Measurements from ENCODE around the gene PHEX.

PHEX gene

DNA sequence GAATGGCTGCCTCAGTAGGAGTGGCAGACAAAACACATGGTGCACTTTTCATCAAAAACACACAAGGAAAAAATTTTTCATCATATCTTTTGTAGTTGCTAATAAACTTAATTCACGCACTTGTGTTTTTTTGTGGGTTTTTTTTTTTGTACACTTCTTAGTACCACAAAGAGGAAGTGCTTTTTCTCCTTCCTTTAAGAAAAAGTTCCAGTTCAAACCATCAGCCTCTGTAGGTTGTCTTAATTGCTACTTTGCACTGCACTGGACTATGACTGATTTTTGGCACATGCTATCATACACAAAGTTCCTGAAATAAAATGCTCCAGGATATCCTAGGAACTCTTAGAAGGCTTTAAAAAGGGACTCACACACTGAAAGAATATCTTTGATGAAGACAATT, at the start of gene PHEX:
PHEX (plus strand) TSS at position 242 of the 400 bp plus-strand sequence. CDS start 681 bp downstream, outside the sequence.
- in situ Hi-C loops (cut with MboI; ENCODE audit: low pct_unique_long_range_greater_than_20kb, low sequenced_read_pairs, unreplicated experiment), result no loop called here
- no peak for DNase-seq (ENCODE audit: low spot score)
- TF ChIP-seq, protein P1, sequence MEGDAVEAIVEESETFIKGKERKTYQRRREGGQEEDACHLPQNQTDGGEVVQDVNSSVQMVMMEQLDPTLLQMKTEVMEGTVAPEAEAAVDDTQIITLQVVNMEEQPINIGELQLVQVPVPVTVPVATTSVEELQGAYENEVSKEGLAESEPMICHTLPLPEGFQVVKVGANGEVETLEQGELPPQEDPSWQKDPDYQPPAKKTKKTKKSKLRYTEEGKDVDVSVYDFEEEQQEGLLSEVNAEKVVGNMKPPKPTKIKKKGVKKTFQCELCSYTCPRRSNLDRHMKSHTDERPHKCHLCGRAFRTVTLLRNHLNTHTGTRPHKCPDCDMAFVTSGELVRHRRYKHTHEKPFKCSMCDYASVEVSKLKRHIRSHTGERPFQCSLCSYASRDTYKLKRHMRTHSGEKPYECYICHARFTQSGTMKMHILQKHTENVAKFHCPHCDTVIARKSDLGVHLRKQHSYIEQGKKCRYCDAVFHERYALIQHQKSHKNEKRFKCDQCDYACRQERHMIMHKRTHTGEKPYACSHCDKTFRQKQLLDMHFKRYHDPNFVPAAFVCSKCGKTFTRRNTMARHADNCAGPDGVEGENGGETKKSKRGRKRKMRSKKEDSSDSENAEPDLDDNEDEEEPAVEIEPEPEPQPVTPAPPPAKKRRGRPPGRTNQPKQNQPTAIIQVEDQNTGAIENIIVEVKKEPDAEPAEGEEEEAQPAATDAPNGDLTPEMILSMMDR (IDR thresholded peaks at IDR 0.05; ENCODE audit: extremely low read depth, insufficient read depth, missing control alignments), result no peak

DNA sequence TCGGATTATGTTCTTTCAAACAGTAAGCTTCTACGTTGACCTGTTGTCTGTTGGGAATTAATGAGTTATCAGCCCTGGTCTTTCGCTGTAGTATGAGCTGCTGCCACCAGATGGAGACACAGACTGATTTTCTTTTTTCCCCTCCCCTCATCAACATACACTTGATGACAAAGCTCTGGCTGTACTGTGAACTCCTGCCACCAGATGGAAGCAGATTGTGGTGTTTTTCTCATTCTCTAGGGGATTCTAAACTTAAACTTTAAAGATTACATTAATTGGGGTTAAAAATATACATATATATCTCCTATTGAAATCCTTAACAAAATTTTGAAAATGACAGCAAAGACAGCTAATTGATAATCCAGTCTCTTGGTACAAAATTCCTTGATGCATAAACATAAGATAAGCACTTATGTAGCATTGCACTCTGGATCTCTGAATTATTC, 46.8 kb upstream of the PHEX start:
- peak; percentile 77 for DNase-seq (ENCODE audit: low spot score)
- TF ChIP-seq, protein P1 (IDR thresholded peaks at IDR 0.05; ENCODE audit: extremely low read depth, insufficient read depth, missing control alignments), result peak; percentile 94
- in situ Hi-C loops (cut with MboI; ENCODE audit: low pct_unique_long_range_greater_than_20kb, low sequenced_read_pairs, unreplicated experiment), result loop anchor here (25.0 kb wide), 1 partner anchor 752 kb away; no protein-coding TSS in a partner anchor

DNA sequence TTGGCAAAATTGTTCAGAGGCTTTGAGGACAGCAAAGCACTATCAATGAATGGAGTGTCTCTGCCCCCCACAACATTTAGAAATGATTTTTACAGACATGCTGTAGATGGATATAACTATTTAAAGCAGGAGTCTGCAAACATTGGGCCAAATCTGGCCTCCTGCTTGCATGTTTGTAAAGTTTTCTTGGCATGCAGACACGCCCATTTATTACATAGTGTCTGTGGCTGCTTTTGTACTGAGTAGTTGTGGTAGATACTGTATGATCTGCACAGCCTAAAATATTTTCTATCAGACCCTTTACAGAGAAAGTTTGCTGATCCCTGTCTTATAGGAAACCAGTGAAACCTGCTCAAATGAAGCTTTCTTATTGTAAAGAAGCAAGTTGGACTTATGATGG, 45.5 kb upstream of the PHEX start:
- in situ Hi-C loops (cut with MboI; ENCODE audit: low pct_unique_long_range_greater_than_20kb, low sequenced_read_pairs, unreplicated experiment), result loop anchor here (25.0 kb wide), 1 partner anchor 751 kb away; no protein-coding TSS in a partner anchor
- no peak for DNase-seq (ENCODE audit: low spot score)

DNA sequence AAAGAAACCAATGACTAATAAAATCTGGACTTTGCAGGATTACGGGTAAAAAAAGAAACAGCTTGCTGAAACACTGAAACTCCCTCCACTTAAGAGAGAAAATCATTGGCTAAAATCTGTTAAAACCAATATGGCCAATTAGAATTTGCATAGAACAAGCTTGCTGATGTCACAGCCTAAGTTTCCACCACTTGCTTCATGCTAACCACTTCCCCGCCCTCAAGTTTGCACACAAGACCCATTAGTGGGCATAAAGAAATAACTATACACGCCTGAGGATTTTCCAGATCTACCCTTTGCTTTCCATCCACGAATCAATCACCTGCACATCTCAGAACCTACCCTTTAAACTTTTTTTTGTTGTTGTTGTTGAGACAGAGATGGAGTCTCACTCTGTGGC, 42.7 kb upstream of the PHEX start:
- no peak for DNase-seq (ENCODE audit: low spot score)
- TF ChIP-seq, protein P1 (IDR thresholded peaks at IDR 0.05; ENCODE audit: extremely low read depth, insufficient read depth, missing control alignments), result no peak
- in situ Hi-C loops (cut with MboI; ENCODE audit: low pct_unique_long_range_greater_than_20kb, low sequenced_read_pairs, unreplicated experiment), result loop anchor here (25.0 kb wide), 1 partner anchor 748 kb away; no protein-coding TSS in a partner anchor

More for the DNA sequence above, 45.5 kb upstream of the PHEX start:
- TF ChIP-seq, protein P1 (IDR thresholded peaks at IDR 0.05; ENCODE audit: extremely low read depth, insufficient read depth, missing control alignments), result no peak

DNA sequence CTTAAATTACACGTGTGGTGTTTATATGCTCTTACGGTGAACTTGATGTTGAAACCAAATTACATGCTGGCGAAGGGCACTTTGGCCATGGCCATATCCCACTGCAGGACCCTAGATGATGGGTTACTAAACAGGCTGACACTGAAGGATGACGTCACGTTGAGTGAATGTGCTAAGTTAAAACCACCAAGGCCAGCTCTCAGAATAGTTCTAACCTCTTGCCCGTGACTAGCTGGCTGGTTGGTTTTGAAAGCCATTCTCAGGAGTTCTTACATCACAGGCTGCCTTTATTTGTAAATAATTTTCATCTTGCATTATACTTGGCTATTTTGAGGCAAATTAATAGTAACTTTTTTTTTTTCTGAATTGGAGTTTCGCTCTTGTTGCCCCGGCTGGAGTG, 41.3 kb upstream of the PHEX start:
- TF ChIP-seq, protein P1 (IDR thresholded peaks at IDR 0.05; ENCODE audit: extremely low read depth, insufficient read depth, missing control alignments), result no peak
- no peak for DNase-seq (ENCODE audit: low spot score)
- in situ Hi-C loops (cut with MboI; ENCODE audit: low pct_unique_long_range_greater_than_20kb, low sequenced_read_pairs, unreplicated experiment), result loop anchor here (25.0 kb wide), 1 partner anchor 746 kb away; no protein-coding TSS in a partner anchor

DNA sequence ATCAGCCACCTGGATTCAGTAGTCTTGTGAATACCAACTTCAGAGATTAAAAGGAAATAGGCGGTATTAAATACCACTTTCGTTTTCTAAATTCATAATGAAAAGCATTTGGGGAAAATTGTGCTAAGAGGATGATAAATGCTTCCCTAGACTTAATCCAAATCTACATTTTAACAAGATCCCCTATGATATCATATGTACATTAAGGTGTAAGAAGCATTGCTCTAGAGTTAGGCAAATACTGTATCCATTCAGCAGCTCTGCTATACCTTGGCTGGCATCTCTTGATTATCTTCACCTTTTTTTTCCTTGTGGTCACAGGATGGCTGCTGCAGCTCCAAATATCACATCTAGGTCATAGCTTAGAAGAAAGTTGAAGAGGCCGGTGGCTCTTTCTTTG, 40.6 kb upstream of the PHEX start:
- in situ Hi-C loops (cut with MboI; ENCODE audit: low pct_unique_long_range_greater_than_20kb, low sequenced_read_pairs, unreplicated experiment), result loop anchor here (25.0 kb wide), 1 partner anchor 746 kb away; no protein-coding TSS in a partner anchor
- TF ChIP-seq, protein P1 (IDR thresholded peaks at IDR 0.05; ENCODE audit: extremely low read depth, insufficient read depth, missing control alignments), result no peak
- no peak for DNase-seq (ENCODE audit: low spot score)
